WERI-Rb-1 (cell line): ENCODE data around the gene PHLDB2.

Experiments
- DNase-seq: peaks from one replicate; pipeline ENCODE4 v3.0.0-alpha.2; 2020
- H3K27ac ChIP-seq: fragments of 250-450 bp; sonication (Bioruptor Pico); 2 replicates; pipeline ENCODE4 v1.5.1; 2020; ENCODE audit warnings: mild to moderate bottlenecking, moderate library complexity
- H3K27me3 ChIP-seq: fragments of 250-450 bp; sonication (Bioruptor Pico); 2 replicates; pipeline ENCODE4 v1.5.1; 2021; ENCODE audit warnings: mild to moderate bottlenecking, low read depth, moderate library complexity; ENCODE audit not compliant: insufficient read depth, severe bottlenecking
- H3K36me3 ChIP-seq: fragments of 250-450 bp; sonication (Bioruptor Pico); 2 replicates; pipeline ENCODE4 v1.5.1; 2020; ENCODE audit warnings: mild to moderate bottlenecking, moderate library complexity
- H3K4me3 ChIP-seq: 2 replicates; pipeline ENCODE4 v1.5.1; 2011; ENCODE audit warnings: low read depth, mild to moderate bottlenecking, control low read depth, low read length
- H3K9me3 ChIP-seq: fragments of 250-450 bp; sonication (Bioruptor Pico); 2 replicates; pipeline ENCODE4 v1.5.1; 2021; ENCODE audit warnings: mild to moderate bottlenecking, moderate library complexity; ENCODE audit not compliant: severe bottlenecking
- CTCF ChIP-seq: IDR thresholded peaks from 2 replicates; pipeline ENCODE4 v1.5.1; 2011; ENCODE audit warnings: low read depth, mild to moderate bottlenecking, control low read depth, inconsistent platforms, low read length

Gene PHLDB2

DNA sequence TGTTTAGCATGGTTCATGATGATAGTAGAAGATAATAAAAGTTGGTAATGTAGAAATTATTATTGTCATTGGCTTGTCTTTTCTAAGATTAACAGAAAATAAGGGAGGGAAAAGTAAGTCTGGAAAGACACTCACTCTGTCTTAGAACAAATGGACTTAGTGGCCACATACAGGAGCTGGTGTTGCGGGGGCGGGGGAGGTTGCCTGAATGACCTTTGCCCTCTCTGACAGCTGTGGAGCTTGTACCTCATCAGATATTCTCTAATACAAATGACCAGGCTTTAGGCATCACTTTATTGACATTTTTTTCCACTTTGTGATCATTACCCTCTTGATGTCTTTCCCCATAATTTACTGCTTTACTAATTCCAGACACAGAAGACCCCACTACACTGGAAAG, 145.6 kb downstream of the PHLDB2 start:
- Histone ChIP-seq H3K27me3 (no peaks in the 10 kb centered on the region), H3K9me3 (no peaks in the 10 kb centered on the region), H3K4me3 (no peak overlapping the region), H3K27ac (no peak overlapping the region), H3K36me3 (peaks cover 68% of the 10 kb centered on the region)
- DNase-seq, result no peak
- no peak for TF ChIP-seq CTCF

DNA sequence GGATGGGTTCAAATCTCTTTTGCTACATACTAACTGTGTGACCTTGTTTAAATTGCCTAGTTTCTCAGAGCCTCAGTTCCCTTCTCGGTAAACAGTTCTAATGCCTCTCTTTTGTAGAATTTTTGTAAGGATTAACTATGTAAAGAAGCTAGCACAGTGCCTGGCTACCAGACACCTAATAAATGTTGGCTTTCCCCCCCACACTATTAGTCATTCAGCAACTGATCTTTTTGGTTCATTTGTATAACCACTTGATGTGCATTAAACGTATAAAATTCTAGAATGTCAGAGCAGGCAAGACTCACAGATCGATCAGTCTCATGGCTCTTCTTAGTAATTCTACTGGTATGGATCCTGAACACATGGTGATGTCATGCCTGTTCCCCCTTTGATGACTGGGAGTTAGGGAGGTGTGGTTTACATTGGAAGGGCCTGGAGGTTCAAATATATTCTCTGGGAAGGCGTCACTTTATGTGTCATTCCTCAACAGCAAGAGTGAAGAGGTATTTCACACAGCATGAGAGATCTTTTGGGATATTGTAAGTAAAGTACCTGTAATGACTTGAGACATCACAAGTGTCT, 146.1 kb downstream of the PHLDB2 start:
- Histone ChIP-seq H3K9me3 (no peaks in the 10 kb centered on the region), H3K27me3 (no peaks in the 10 kb centered on the region), H3K27ac (no peak overlapping the region), H3K4me3 (no peak overlapping the region), H3K36me3 (peaks cover 69% of the 10 kb centered on the region)
- TF ChIP-seq CTCF, result no peak
- no peak for DNase-seq

GRCh38 chr3:112007633-112008032, 148.6 kb downstream of the PHLDB2 start:
- no peak for TF ChIP-seq CTCF
- H3K27ac ChIP-seq, result no peak overlapping the region
- no peaks in the 10 kb centered on the region for H3K27me3 ChIP-seq
- DNase-seq, result no peak
- peaks cover 48% of the 10 kb centered on the region for H3K36me3 ChIP-seq
- no peaks in the 10 kb centered on the region for H3K9me3 ChIP-seq
- H3K4me3 ChIP-seq, result no peak overlapping the region

DNA sequence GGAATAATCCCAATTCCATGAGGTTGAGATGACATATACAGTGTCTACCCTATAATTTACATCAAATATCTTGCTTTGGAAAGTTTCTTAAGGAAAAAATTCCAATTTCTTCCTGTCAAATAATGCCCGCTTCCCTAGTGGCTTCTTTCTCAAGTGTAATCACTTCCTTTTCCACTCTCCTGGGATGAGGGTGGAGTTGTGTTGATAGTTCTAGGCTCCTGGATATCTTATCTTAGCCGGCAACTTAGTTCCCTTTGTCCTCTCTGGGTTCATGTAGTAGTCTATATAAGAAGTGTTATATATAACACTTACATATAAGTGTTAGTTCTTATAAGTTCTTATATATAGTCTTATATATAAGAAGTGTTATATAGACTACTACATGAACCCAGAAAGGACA, 150.6 kb downstream of the PHLDB2 start:
- no peak overlapping the region for H3K4me3 ChIP-seq
- no peak for TF ChIP-seq CTCF
- no peak for DNase-seq
- H3K36me3 ChIP-seq, result peaks cover 35% of the 10 kb centered on the region
- H3K27ac ChIP-seq, result no peak overlapping the region
- no peaks in the 10 kb centered on the region for H3K9me3 ChIP-seq
- no peaks in the 10 kb centered on the region for H3K27me3 ChIP-seq

- DNase-seq, result no peak
- Histone ChIP-seq H3K27me3 (no peaks in the 10 kb centered on the region), H3K36me3 (peaks cover 27% of the 10 kb centered on the region), H3K27ac (no peak overlapping the region), H3K9me3 (no peaks in the 10 kb centered on the region), H3K4me3 (no peak overlapping the region)
- TF ChIP-seq CTCF, result no peak
Measured at GRCh38 chr3:112010636-112011035, 151.6 kb downstream of the PHLDB2 start.

DNA sequence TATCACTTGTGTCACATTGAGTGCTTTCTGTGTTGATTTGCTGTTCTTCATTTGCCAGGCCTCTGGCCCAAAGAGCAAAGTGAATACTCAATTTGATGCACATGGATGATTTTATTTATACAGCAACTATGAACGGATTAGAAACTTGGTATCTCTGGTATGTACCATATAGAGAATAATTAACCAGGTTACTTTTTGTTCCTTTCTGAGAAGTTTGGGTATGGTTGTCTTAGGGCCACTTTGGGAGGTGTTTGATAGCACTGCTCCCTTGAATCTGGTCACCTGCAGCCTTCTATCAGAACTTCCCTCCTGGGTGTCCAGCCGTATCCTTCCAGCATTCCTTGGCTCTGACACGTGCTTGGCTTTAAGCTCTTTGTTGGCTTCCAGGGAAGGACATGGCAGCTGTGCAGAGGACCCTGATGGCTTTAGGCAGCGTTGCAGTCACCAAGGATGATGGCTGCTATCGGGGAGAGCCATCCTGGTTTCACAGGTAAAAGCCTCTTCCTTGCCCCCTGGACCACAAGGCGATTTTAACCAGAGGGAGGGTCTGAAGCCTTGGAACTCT, 152.4 kb downstream of the PHLDB2 start:
- Histone ChIP-seq H3K4me3 (no peak overlapping the region), H3K36me3 (peaks cover 27% of the 10 kb centered on the region), H3K27ac (no peak overlapping the region), H3K27me3 (no peaks in the 10 kb centered on the region), H3K9me3 (no peaks in the 10 kb centered on the region)
- DNase-seq, result no peak
- no peak for TF ChIP-seq CTCF
